ENCODE results near the gene NFS1. TPM values are rescaled to one million over a fixed set of nuclear protein-coding genes. Genes with fewer than 3 reads are reported as not detected.

Gene NFS1
- polyA plus RNA-seq, 2 of the 4 experiments (the other 2 are of a cell fraction): 44.0 to 50.5 TPM

GRCh38 chr20:35700625-35701148 lies 1.5 kb upstream of the NFS1 start:
- Histone ChIP-seq H3K4me3 (peak overlapping the region; percentile 90; the same call in 2 of the 3 replicates), H3K27ac (0 out of 6 replicates have a peak overlapping the region, but pooled peaks of 1 of the 2 experiments have one; percentile 2), H3K4me2 (peak overlapping the region; percentile 99), H3K9me3 (no peaks in the 10 kb centered on the region), H3K4me1 (peaks cover 28% of the 10 kb centered on the region)
- POLR2A ChIA-PET: interaction anchor here (0.6 to 1.9 kb wide), 3 partner anchors 10 to 76 kb away, joined by 3 to 11 read pairs (median 4); partner anchors contain the start of gene RBM39
- TF ChIP-seq RARB (CRISPR knock-in tag; IDR thresholded peaks at IDR 0.05) (0 out of 2 replicates have a peak, but pooled peaks have one; percentile 46), USF2 (IDR thresholded peaks at IDR 0.05) (no peak), JUN (IDR thresholded peaks at IDR 0.05) (peak in 1 of 2 experiments; percentile 36; a peak in 3 of 5 replicates)
- TF ChIP-seq, protein P1, sequence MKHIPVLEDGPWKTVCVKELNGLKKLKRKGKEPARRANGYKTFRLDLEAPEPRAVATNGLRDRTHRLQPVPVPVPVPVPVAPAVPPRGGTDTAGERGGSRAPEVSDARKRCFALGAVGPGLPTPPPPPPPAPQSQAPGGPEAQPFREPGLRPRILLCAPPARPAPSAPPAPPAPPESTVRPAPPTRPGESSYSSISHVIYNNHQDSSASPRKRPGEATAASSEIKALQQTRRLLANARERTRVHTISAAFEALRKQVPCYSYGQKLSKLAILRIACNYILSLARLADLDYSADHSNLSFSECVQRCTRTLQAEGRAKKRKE (CRISPR knock-in tag; IDR thresholded peaks at IDR 0.05; ENCODE audit: low read depth): 0 out of 2 replicates have a peak, but pooled peaks have one; percentile 28
- WGBS (ENCODE audit: missing lambda C conversion rate): 88% methylated on average over 7 of the region's 7 CpGs
- ATAC-seq: peak; percentile 1 to 8; a peak in 4 of 6 replicates
- DNase-seq (ENCODE audit: low read depth in 1 of 2, low spot score in 1 of 2): peak in 1 of 2 experiments; percentile 22
- FAIRE-seq: no peak
- CTCF ChIA-PET: interaction anchor here (0.8 to 2.1 kb wide), 3 partner anchors 9 to 236 kb away, joined by 3 to 8 read pairs (median 3); no protein-coding TSS in a partner anchor

GRCh38 chr20:35699957-35700624 lies 939 bp upstream of the NFS1 start:
- ChIA-PET POLR2A (interaction anchor here (0.6 to 1.9 kb wide), 5 partner anchors 36 to 132 kb away, joined by 3 to 11 read pairs (median 5); partner anchors contain the start of genes CPNE1, RBM12 and RBM39), CTCF (interaction anchor here (0.8 to 2.1 kb wide), 3 partner anchors 10 to 236 kb away, joined by 3 to 8 read pairs (median 3); no protein-coding TSS in a partner anchor)
- Histone ChIP-seq H3K4me3 (peak overlapping the region; percentile 90), H3K9me3 (no peaks in the 10 kb centered on the region), H3K4me1 (peaks cover 28% of the 10 kb centered on the region), H3K27ac (peak overlapping the region; percentile 94 to 95), H3K4me2 (peak overlapping the region; percentile 99)
- TF ChIP-seq FOSB (CRISPR knock-in tag; IDR thresholded peaks at IDR 0.05): no peak
- TF ChIP-seq, protein P2, sequence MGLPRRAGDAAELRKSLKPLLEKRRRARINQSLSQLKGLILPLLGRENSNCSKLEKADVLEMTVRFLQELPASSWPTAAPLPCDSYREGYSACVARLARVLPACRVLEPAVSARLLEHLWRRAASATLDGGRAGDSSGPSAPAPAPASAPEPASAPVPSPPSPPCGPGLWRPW (IDR thresholded peaks at IDR 0.05): no peak
- TF ChIP-seq, protein P1 (CRISPR knock-in tag; IDR thresholded peaks at IDR 0.05; ENCODE audit: low read depth): no peak
- TF ChIP-seq TP53 (CRISPR knock-in tag; IDR thresholded peaks at IDR 0.05): no peak
- no peak for TF ChIP-seq NPAS2 (CRISPR knock-in tag; IDR thresholded peaks at IDR 0.05; ENCODE audit: borderline replicate concordance)
- TF ChIP-seq EHMT2 (IDR thresholded peaks at IDR 0.05; ENCODE audit: low read depth): no peak
- TF ChIP-seq HMGXB4 (CRISPR knock-in tag; IDR thresholded peaks at IDR 0.05; ENCODE audit: borderline replicate concordance): no peak
- TF ChIP-seq REST (IDR thresholded peaks at IDR 0.05): no peak
- TF ChIP-seq SMC3 (IDR thresholded peaks at IDR 0.05): no peak
- no peak for TF ChIP-seq ZFP36 (IDR thresholded peaks at IDR 0.05; ENCODE audit: borderline replicate concordance, partially characterized antibody)
- TF ChIP-seq BHLHE40 (IDR thresholded peaks at IDR 0.05; ENCODE audit: low read depth, low read length): no peak
- no peak for TF ChIP-seq MAX (IDR thresholded peaks at IDR 0.05)
- TF ChIP-seq PHF8 (IDR thresholded peaks at IDR 0.05; ENCODE audit: borderline replicate concordance, low read depth): no peak
- no peak for TF ChIP-seq POLR2A (IDR thresholded peaks at IDR 0.05; ENCODE audit: low read length)
- TF ChIP-seq CBX2 (IDR thresholded peaks at IDR 0.05; ENCODE audit: borderline replicate concordance, low read depth): no peak
- TF ChIP-seq CEBPB (IDR thresholded peaks at IDR 0.05): no peak
- no peak for TF ChIP-seq CHD4 (IDR thresholded peaks at IDR 0.05; ENCODE audit: borderline replicate concordance)
- no peak for TF ChIP-seq HEYL (CRISPR knock-in tag; IDR thresholded peaks at IDR 0.05)
- ATAC-seq (peak in 1 of 2 experiments; percentile 5; a peak in 3 of 6 replicates), DNase-seq (ENCODE audit: low read depth in 1 of 2, low spot score in 1 of 2) (no peak), FAIRE-seq (no peak)
- 33% methylated on average over 6 of the region's 6 CpGs for whole genome bisulfite sequencing (ENCODE audit: missing lambda C conversion rate)
